HG03460 (cell line): ENCODE measurements around the gene SLC16A3.
A peak's percentile ranks its signal among the peaks of the same experiment; 100 is the strongest.
"Not testable (repeated sequence)": the region's sequence is repeated elsewhere in the genome, so short reads cannot be mapped to it uniquely, and the experiment has no call there.

Source experiments
- ATAC-seq: cut with Tn5 transposase; IDR thresholded peaks from one replicate; pipeline ENCODE4 v1.9.1; 2021; ENCODE audit not compliant: unreplicated experiment

The SLC16A3 gene

GRCh38 chr17:82203920-82204319, 24.9 kb upstream of the SLC16A3 start:
- no peak for ATAC-seq

- ATAC-seq: no peak
Measured at GRCh38 chr17:82204831-82205719, 23.8 kb upstream of the SLC16A3 start.

DNA sequence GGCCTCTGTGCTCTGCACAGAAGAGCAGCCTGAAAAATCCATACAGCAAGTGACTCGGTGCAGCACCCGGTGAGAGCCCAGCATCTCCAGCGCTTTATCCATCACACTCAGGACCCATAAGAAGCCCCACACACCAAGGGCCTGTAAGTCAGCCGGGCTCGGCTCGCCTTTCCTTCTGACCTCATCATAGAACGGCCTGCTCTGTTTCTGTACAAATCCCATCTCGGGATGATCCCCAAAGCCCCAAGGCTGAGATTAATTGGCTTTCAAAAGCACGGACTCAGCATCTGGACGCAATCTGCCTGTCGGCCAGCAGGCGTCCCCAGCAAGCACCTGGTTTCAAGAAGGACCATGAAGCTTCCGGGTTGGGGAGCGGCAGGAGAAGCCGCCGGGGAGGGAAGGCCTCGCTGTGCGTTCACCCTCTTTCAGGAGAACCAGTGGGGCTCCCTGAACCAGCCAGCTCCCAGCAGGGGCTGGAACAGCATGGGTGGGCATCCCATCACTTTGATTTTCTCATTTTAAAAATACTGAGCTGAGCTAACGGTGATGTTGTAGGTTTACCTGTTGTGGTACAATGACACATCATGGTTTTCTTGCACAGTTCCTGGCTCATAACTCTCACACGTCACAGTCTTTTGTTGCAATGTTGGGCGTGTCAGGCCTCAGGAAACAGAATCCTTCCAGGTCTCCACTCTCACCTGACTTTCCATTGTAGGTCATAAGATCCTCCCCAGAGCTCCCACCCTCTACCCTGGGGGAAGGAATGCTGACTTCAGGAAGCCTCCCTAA, 22.9 kb upstream of the SLC16A3 start:
- no peak for ATAC-seq

GRCh38 chr17:82210655-82211054, 18.2 kb upstream of the SLC16A3 start:
- not testable (repeated sequence) for ATAC-seq

DNA sequence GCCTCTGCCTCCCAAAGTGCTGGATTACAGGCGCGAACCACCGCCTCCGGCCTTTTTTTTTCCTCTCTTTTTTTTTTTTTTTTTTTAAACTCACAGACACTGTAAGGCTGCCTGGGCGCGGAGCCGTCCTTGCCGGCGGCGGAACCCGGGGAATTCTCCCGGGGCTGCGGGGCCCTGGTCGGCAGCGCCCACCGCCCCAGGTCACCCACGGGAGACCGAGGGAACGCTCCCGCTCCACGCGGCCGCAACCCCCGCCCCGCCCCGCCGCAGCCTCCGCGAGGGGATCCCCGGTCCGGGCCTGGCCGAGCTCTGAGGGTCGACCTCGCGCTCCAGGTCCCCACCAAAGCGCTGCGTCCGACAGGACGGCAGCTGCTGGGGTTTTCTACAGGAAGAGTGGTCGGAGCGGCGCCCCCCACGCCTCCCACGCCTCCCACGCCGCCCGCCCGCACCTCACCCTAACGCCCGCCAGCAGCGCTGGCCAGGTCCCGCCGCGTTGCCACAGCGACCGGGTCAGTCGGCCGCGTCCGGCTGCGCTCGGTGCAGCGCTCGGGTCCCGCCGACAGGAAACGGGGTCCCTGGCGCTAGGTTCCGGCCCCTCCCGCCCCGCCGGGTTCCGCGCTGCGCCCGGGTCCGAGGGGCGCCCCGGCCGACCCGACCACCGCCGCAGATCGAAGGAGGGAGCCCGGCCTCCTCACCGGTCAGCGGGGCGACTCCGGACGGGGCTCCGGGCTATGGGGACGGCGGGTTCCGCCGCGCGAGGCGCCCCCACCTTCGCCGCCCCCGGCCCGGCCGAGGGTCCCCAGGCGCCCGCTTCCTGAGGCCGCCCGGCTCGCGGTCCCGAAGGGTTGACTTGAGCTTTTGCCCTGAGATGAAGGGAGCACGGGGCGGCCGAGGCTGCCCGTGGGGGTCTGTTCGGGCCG, 16.3 kb upstream of the SLC16A3 start, which contains the start of gene CCDC57:
Gene CCDC57, minus strand, starts transcription at position 512 of the 920 bp plus-strand sequence. CDS start 10,898 bp downstream, outside the sequence.
- peak; percentile 70 for ATAC-seq

GRCh38 chr17:82213251-82214011, 15.4 kb upstream of the SLC16A3 start:
- no peak for ATAC-seq

DNA sequence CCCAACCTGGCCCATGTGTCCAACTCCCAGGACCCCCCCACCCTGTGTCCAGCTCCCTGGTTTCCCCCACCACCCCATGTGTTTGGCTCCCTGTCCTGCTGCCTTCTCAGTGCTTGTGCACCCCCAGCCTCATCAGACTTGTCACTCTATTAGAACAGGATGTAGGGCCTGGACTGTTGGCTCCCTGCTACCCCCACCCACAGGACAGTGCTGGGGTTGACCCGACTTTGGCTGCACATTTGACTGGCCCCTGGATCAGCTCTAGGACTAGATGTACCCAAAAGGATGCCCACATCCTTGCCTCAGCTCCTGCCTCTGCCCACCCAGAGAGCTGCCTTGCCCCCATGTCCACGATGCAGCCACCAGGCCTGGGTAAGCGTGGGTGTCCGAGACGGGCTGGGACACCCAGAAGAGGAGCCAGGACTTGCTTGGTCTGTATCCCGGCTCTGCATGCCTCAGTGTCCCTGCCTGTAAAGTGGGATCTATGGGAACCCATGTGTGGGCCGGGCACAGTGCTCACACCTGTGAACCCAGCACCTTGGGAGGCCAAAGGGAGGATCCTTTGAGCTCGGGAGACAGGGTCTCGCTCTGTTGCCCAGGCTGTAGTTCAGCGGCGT, 14.7 kb upstream of the SLC16A3 start:
- no peak for ATAC-seq

- no peak for ATAC-seq
Measured at GRCh38 chr17:82215095-82215971, 13.5 kb upstream of the SLC16A3 start.

DNA sequence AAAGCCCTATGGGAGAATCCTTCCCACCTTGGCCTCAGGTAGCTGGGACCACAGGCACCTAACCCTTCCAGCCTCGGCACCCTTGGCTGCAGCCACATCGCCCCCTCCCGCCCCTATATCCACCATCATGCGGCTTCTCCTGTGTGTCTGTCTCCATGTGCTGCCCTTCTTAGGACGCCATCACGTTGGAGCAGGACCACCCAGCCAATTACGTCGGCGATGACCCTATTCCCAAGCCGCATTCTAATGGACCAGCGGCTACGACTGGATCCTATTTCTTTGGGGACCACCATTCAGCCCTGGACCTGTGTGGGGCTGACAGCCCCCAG, 12.9 kb upstream of the SLC16A3 start:
- no peak for ATAC-seq

DNA sequence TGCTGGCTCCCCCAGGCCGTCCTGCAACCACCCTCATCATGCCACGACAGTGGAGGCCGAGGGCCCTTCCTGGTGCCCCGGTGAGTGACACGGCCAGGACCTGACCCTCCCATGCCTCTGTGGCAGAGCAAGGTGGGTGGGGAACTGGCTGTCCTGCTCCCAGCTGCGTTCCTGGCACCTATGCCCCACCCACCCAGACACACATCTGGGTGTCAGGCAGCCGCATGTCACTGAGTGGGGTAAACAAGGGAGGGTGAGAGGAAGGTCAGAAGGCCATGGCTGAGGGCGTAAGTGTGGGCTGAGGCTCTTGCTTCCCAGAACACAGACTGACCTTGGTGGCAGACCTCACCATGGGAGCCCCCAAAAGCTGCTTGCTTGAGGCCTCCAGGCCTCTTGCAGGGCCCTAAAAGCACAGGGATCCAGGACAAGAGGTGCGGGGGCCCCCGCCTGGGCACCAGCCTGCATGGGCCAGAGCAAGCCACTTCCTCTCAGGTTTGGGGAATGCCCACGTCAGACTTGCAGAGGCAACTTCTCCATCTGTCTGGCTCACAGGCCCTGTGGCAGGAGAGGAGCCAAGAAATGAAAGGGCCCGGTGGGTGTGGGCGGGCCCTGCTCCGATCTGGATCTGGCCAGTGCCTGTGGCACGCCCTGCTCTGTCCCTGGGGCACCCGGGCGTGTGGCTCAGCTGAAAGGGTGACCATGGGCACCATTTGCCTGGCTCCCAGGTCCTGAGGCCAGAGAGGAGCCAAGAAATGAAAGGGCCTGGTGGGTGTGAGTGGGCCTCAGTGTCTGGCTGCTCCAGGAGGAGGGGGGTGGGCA, 12.3 kb upstream of the SLC16A3 start:
- ATAC-seq: peak; percentile 38

DNA sequence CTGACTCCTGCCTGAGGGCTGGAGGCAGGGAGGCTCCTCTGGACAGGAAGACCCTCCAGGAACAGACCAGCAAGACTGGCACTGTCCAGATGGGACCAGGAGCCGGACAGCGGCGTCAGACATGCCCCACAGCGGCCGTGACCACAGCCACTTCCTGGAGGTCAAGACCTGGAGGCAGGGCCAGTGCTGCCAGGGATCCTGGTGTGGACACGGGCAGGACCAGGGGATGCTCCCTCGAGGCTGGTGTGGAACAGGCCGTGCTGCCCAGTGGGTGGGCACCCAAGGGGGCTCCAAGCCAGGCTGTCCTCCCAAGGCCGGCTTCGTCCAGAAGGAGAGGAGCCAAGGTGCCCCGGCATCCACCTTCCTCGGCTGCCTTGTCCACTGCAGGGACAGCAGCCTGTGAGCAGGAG, 11.7 kb upstream of the SLC16A3 start:
- ATAC-seq: no peak

GRCh38 chr17:82217530-82218204, 11.2 kb upstream of the SLC16A3 start:
- no peak for ATAC-seq

- ATAC-seq: no peak
Measured at GRCh38 chr17:82218349-82219075, 10.3 kb upstream of the SLC16A3 start.

GRCh38 chr17:82219083-82219482, 9.8 kb upstream of the SLC16A3 start:
- ATAC-seq: no peak

- ATAC-seq: no peak
Measured at GRCh38 chr17:82219753-82220709, 8.8 kb upstream of the SLC16A3 start.
